ENCODE measurements around the gene IL22RA1. TPM values are rescaled to one million over a fixed set of nuclear protein-coding genes. Genes with fewer than 3 reads are reported as not detected.

IL22RA1 gene
- total and polyA plus RNA-seq, 9 donors = 0.07 to 1.5 (median 0.38) TPM; not detected in 1

DNA sequence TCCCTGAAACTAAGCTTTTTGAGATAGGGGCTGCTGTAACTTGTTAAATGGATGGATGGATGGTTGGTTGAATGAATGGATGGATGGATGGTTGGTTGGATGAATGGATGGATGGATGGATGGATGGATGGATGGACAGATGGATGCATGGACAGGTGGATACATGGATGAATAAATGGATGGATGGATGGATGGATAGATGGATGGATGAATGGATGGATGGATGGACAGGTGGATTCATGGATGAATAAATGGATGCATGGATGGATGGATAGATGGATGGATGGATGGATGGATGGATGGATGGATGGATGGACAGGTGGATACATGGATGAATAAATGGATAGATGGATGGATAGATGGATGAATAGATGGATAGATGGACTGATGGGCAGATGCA, 57.9 kb downstream of the IL22RA1 start:
- H3K36me3 ChIP-seq = no peaks in the 10 kb centered on the region
- intact Hi-C loops (cut with DNase I) = no loop called here
- H3K9me3 ChIP-seq = no peaks in the 10 kb centered on the region
- no peak overlapping the region for H3K27ac ChIP-seq
- no peaks in the 10 kb centered on the region for H3K27me3 ChIP-seq
- H3K4me3 ChIP-seq = no peak overlapping the region
- DNase-seq = no peak
- H3K4me1 ChIP-seq (ENCODE audit: insufficient read depth) = no peaks in the 10 kb centered on the region
- no peak for TF ChIP-seq EP300 (IDR thresholded peaks at IDR 0.05)
- no peak for TF ChIP-seq POLR2A (IDR thresholded peaks at IDR 0.05)
- TF ChIP-seq CTCF (IDR thresholded peaks at IDR 0.05) = no peak

GRCh38 chr1:24084050-24084449, 58.9 kb downstream of the IL22RA1 start:
- no peak for DNase-seq
- TF ChIP-seq POLR2A (IDR thresholded peaks at IDR 0.05) = no peak
- TF ChIP-seq CTCF (IDR thresholded peaks at IDR 0.05) = no peak
- TF ChIP-seq EP300 (IDR thresholded peaks at IDR 0.05) = no peak
- Histone ChIP-seq H3K9me3 (no peaks in the 10 kb centered on the region), H3K4me1 (ENCODE audit: insufficient read depth) (no peaks in the 10 kb centered on the region), H3K4me3 (no peak overlapping the region), H3K36me3 (no peaks in the 10 kb centered on the region), H3K27ac (no peak overlapping the region), H3K27me3 (no peaks in the 10 kb centered on the region)
- 63 to 74% (median 69%) methylated on average over 7 of the region's 7 CpGs for WGBS, 3 donors
- intact Hi-C loops (cut with DNase I) = no loop called here

- intact Hi-C loops (cut with DNase I) = no loop called here
- TF ChIP-seq POLR2A (IDR thresholded peaks at IDR 0.05) = no peak
- Histone ChIP-seq H3K4me1 (ENCODE audit: insufficient read depth) (no peaks in the 10 kb centered on the region), H3K9me3 (no peaks in the 10 kb centered on the region), H3K27ac (no peak overlapping the region), H3K27me3 (no peaks in the 10 kb centered on the region), H3K4me3 (no peak overlapping the region), H3K36me3 (no peaks in the 10 kb centered on the region)
- DNase-seq = no peak
- 83 to 90% (median 85%) methylated on average over 8 of the region's 8 CpGs for WGBS, 3 donors
Observed at GRCh38 chr1:24082372-24082771, 60.6 kb downstream of the IL22RA1 start.

DNA sequence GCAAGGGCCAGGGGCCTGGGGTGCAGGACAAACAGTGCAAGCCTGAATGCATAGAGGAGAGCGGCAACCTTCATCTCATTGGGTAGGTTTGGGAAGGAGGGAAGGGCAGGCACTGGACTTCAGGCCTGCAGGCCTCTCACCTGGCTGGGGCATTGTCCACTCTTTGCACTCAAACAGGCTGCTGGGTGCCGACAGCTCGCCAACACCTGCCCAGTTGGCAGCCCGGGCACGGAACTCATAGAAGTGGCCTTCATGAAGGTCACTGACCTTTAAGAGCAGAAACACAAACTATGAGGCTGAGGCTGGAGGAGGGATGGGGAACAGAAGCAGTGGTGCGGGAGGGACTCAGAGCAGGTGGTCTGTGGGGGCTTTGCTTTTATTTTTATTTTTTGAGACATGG, 61.8 kb downstream of the IL22RA1 start:
- DNase-seq = no peak
- Histone ChIP-seq H3K4me1 (ENCODE audit: insufficient read depth) (no peaks in the 10 kb centered on the region), H3K36me3 (no peaks in the 10 kb centered on the region), H3K4me3 (no peak overlapping the region), H3K27me3 (no peaks in the 10 kb centered on the region), H3K27ac (no peak overlapping the region), H3K9me3 (no peaks in the 10 kb centered on the region)
- intact Hi-C loops (cut with DNase I) = no loop called here
- no peak for TF ChIP-seq POLR2A (IDR thresholded peaks at IDR 0.05)
- TF ChIP-seq CTCF (IDR thresholded peaks at IDR 0.05) = no peak
- WGBS, 3 donors = 82 to 91% (median 89%) methylated on average over 6 of the region's 6 CpGs

- WGBS, 3 donors = 66 to 71% (median 66%) methylated on average over 10 of the region's 10 CpGs
- Histone ChIP-seq H3K9me3 (no peaks in the 10 kb centered on the region), H3K36me3 (no peaks in the 10 kb centered on the region), H3K4me3 (no peak overlapping the region), H3K27ac (no peak overlapping the region), H3K4me1 (ENCODE audit: insufficient read depth) (no peaks in the 10 kb centered on the region), H3K27me3 (no peaks in the 10 kb centered on the region)
- TF ChIP-seq CTCF (IDR thresholded peaks at IDR 0.05) (no peak), EP300 (IDR thresholded peaks at IDR 0.05) (no peak), POLR2A (IDR thresholded peaks at IDR 0.05) (no peak)
- no peak for DNase-seq
- intact Hi-C loops (cut with DNase I) = no loop called here
Observed at GRCh38 chr1:24080131-24080530, 62.8 kb downstream of the IL22RA1 start.
